ENCODE measurements around the gene VEZF1. TPM values are rescaled to one million over a fixed set of nuclear protein-coding genes. Genes with fewer than 3 reads are reported as not detected.

Gene VEZF1
- polyA plus RNA-seq, 2 of the 4 experiments (the other 2 are of a cell fraction), result 50.3 to 57.7 TPM

GRCh38 chr17:57994436-57994835 lies 6.4 kb upstream of the VEZF1 start:
- ChIA-PET POLR2A (interaction anchor here (1.2 to 4.6 kb wide), 4 partner anchors 12 to 144 kb away, joined by 6 to 41 read pairs (median 14); partner anchors contain the start of genes MRPS23 and SRSF1), CTCF (interaction anchor here (0.9 to 26.3 kb wide), 15 partner anchors 9 to 165 kb away, joined by 3 to 1377 read pairs (median 11); partner anchors contain the start of genes CUEDC1, MRPS23 and SRSF1)
- WGBS (ENCODE audit: missing lambda C conversion rate), result 64% methylated on average over 2 of the region's 2 CpGs
- Histone ChIP-seq H3K9me3 (no peaks in the 10 kb centered on the region), H3K27ac (peak overlapping the region; percentile 19 to 76; a peak in 4 of 6 replicates), H3K4me1 (peaks cover 65% of the 10 kb centered on the region), H3K4me3 (no peak overlapping the region), H3K4me2 (no peak overlapping the region)
- DNase-seq (ENCODE audit: low read depth in 1 of 2, low spot score in 1 of 2), result no peak
- no peak for FAIRE-seq
- peak in 1 of 2 experiments; percentile 5; a peak in 3 of 6 replicates for ATAC-seq
- TF ChIP-seq POLR2AphosphoS2 (conservative IDR thresholded peaks at IDR 0.05; ENCODE audit: low read length) (0 out of 2 replicates have a peak, but pooled peaks have one; percentile 76), JUNB (IDR thresholded peaks at IDR 0.05) (0 out of 2 replicates have a peak, but pooled peaks have one; percentile 16)
- TF ChIP-seq, protein P1, sequence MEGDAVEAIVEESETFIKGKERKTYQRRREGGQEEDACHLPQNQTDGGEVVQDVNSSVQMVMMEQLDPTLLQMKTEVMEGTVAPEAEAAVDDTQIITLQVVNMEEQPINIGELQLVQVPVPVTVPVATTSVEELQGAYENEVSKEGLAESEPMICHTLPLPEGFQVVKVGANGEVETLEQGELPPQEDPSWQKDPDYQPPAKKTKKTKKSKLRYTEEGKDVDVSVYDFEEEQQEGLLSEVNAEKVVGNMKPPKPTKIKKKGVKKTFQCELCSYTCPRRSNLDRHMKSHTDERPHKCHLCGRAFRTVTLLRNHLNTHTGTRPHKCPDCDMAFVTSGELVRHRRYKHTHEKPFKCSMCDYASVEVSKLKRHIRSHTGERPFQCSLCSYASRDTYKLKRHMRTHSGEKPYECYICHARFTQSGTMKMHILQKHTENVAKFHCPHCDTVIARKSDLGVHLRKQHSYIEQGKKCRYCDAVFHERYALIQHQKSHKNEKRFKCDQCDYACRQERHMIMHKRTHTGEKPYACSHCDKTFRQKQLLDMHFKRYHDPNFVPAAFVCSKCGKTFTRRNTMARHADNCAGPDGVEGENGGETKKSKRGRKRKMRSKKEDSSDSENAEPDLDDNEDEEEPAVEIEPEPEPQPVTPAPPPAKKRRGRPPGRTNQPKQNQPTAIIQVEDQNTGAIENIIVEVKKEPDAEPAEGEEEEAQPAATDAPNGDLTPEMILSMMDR (IDR thresholded peaks at IDR 0.05), result no peak

- CTCF ChIA-PET, result interaction anchor here (0.6 to 26.3 kb wide), 15 partner anchors 9 to 892 kb away, joined by 3 to 1377 read pairs (median 4); partner anchors contain the start of genes CUEDC1, MRPS23 and SRSF1
- WGBS (ENCODE audit: missing lambda C conversion rate), result 76% methylated on average over 3 of the region's 3 CpGs
- Histone ChIP-seq H3K4me3 (no peak overlapping the region), H3K9me3 (no peaks in the 10 kb centered on the region), H3K27ac (peak overlapping the region; percentile 20 to 76; a peak in 5 of 6 replicates), H3K4me2 (0 out of 3 replicates have a peak overlapping the region, but pooled peaks have one; percentile 0), H3K4me1 (peaks cover 66% of the 10 kb centered on the region)
- ATAC-seq, result peak in 1 of 2 experiments; percentile 0; a peak in 1 of 6 replicates
- TF ChIP-seq EHMT2 (IDR thresholded peaks at IDR 0.05; ENCODE audit: low read depth) (no peak), CHD2 (IDR thresholded peaks at IDR 0.05; ENCODE audit: low read length, partially characterized antibody) (no peak), JUN (IDR thresholded peaks at IDR 0.05) (peak in 1 of 2 experiments; percentile 27; a peak in 1 of 5 replicates), FOSB (CRISPR knock-in tag; IDR thresholded peaks at IDR 0.05) (0 out of 2 replicates have a peak, but pooled peaks have one; percentile 11), HDAC2 (IDR thresholded peaks at IDR 0.05) (no peak), ZC3H11A (IDR thresholded peaks at IDR 0.05) (no peak), TP53 (CRISPR knock-in tag; IDR thresholded peaks at IDR 0.05) (peak; percentile 7; the same call in 1 of the 2 replicates), TFCP2L1 (CRISPR knock-in tag; IDR thresholded peaks at IDR 0.05) (0 out of 2 replicates have a peak, but pooled peaks have one; percentile 18), POLR2AphosphoS2 (conservative IDR thresholded peaks at IDR 0.05; ENCODE audit: low read length) (0 out of 2 replicates have a peak, but pooled peaks have one; percentile 83), ZFP36 (IDR thresholded peaks at IDR 0.05; ENCODE audit: borderline replicate concordance, partially characterized antibody) (no peak), SMC3 (IDR thresholded peaks at IDR 0.05) (no peak), RARB (CRISPR knock-in tag; IDR thresholded peaks at IDR 0.05) (0 out of 2 replicates have a peak, but pooled peaks have one; percentile 11)
- TF ChIP-seq, protein P2, sequence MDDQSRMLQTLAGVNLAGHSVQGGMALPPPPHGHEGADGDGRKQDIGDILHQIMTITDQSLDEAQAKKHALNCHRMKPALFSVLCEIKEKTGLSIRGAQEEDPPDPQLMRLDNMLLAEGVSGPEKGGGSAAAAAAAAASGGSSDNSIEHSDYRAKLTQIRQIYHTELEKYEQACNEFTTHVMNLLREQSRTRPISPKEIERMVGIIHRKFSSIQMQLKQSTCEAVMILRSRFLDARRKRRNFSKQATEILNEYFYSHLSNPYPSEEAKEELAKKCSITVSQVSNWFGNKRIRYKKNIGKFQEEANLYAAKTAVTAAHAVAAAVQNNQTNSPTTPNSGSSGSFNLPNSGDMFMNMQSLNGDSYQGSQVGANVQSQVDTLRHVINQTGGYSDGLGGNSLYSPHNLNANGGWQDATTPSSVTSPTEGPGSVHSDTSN (IDR thresholded peaks at IDR 0.05), result no peak
- TF ChIP-seq, protein P3, sequence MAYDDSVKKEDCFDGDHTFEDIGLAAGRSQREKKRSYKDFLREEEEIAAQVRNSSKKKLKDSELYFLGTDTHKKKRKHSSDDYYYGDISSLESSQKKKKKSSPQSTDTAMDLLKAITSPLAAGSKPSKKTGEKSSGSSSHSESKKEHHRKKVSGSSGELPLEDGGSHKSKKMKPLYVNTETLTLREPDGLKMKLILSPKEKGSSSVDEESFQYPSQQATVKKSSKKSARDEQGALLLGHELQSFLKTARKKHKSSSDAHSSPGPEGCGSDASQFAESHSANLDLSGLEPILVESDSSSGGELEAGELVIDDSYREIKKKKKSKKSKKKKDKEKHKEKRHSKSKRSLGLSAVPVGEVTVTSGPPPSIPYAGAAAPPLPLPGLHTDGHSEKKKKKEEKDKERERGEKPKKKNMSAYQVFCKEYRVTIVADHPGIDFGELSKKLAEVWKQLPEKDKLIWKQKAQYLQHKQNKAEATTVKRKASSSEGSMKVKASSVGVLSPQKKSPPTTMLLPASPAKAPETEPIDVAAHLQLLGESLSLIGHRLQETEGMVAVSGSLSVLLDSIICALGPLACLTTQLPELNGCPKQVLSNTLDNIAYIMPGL (CRISPR knock-in tag; IDR thresholded peaks at IDR 0.05; ENCODE audit: borderline replicate concordance), result 0 out of 2 replicates have a peak, but pooled peaks have one; percentile 2
- no peak for DNase-seq (ENCODE audit: low read depth in 1 of 2, low spot score in 1 of 2)
- POLR2A ChIA-PET, result interaction anchor here (0.6 to 4.6 kb wide), 6 partner anchors 13 to 212 kb away, joined by 4 to 41 read pairs (median 6); partner anchors contain the start of gene SRSF1
- no peak for FAIRE-seq
Observed at GRCh38 chr17:57993471-57994365, 5.7 kb upstream of the VEZF1 start.

Measured in A549 (cell line).